Neural crest cell (in vitro differentiated cells): ENCODE data around the gene C2CD2. TPM values are rescaled to one million over a fixed set of nuclear protein-coding genes. Genes with fewer than 3 reads are reported as not detected.

Experiments
- DNase-seq: peaks from one replicate; pipeline ENCODE4 v3.0.0; 2021; ENCODE audit warnings: low read depth, mixed read lengths, low spot score
- H3K27ac Mint-ChIP-seq: one replicate; pipeline ENCODE4 v1.8.0; 2021; ENCODE audit warnings: mild to moderate bottlenecking, mixed read lengths; ENCODE audit not compliant: unreplicated experiment
- H3K27me3 Mint-ChIP-seq: 2 replicates; pipeline ENCODE4 v1.8.0; 2021; ENCODE audit warnings: low read depth, mild to moderate bottlenecking, mixed read lengths
- H3K36me3 Mint-ChIP-seq: 2 replicates; pipeline ENCODE4 v1.8.0; 2021; ENCODE audit warnings: low read depth, mild to moderate bottlenecking, mixed read lengths
- H3K4me1 Mint-ChIP-seq: 2 replicates; pipeline ENCODE4 v1.8.0; 2021; ENCODE audit warnings: mixed read lengths
- H3K4me3 Mint-ChIP-seq: one replicate; pipeline ENCODE4 v1.8.0; 2021; ENCODE audit warnings: mild to moderate bottlenecking, mixed read lengths
- H3K9me3 Mint-ChIP-seq: 2 replicates; pipeline ENCODE4 v1.8.0; 2021; ENCODE audit warnings: mixed read lengths
- CTCF ChIP-seq: fragments of 200-600 bp; sonication (generic); conservative IDR thresholded peaks from 2 replicates; pipeline ENCODE4 v1.5.0; 2021; ENCODE audit warnings: antibody characterized with exemption, mild to moderate bottlenecking
- long read RNA-seq: library from polyadenylated mRNA; unstranded; transcript quantifications from one replicate; pipeline ENCODE4 v2.0.0, GENCODE V29; 2020
- total RNA-seq: library from RNA; stranded (reverse); gene quantifications from 2 replicates; pipeline ENCODE4 v1.2.1, GENCODE V29; 2021

Gene C2CD2
- 12.5 and 13.0 TPM in 2 replicates for total RNA-seq
- long read RNA-seq, partial matches to known transcripts = 0 of 3 reads
- long read RNA-seq, other reads (novel, unspliced or antisense) = 3 of 3 reads

- no peak within 1 kb of the TSS for H3K27ac Mint-ChIP-seq
- peaks cover 2% of the 10 kb centered on the region for H3K36me3 Mint-ChIP-seq
Observed at GRCh38 chr21:41953831-41954653, at the start of gene C2CD2. Gene C2CD2, minus strand, starts transcription at chr21:41954018. Its CDS starts 370 bp downstream, at chr21:41953648.

GRCh38 chr21:42003051-42003461 is 49.2 kb upstream of the C2CD2 start:
- TF ChIP-seq CTCF = no peak
- H3K36me3 Mint-ChIP-seq = peaks cover 31% of the 10 kb centered on the region

More at GRCh38 chr21:41953831-41954653, at the start of gene C2CD2:
- Mint-ChIP-seq H3K9me3 (no peaks in the 10 kb centered on the region), H3K4me1 (peaks cover 32% of the 10 kb centered on the region), H3K4me3 (peak within 1 kb of the TSS; percentile 77), H3K27me3 (peaks cover 34% of the 10 kb centered on the region)
- TF ChIP-seq CTCF = no peak
- DNase-seq = peak; percentile 37

GRCh38 chr21:42002421-42002958 is 48.7 kb upstream of the C2CD2 start:
- Mint-ChIP-seq H3K4me1 (peaks cover 4% of the 10 kb centered on the region), H3K9me3 (no peaks in the 10 kb centered on the region), H3K36me3 (peaks cover 33% of the 10 kb centered on the region), H3K4me3 (no peak overlapping the region), H3K27ac (no peak overlapping the region), H3K27me3 (no peaks in the 10 kb centered on the region)
- no peak for DNase-seq
- TF ChIP-seq CTCF = no peak

More at GRCh38 chr21:42003051-42003461, 49.2 kb upstream of the C2CD2 start:
- Mint-ChIP-seq H3K27ac (no peak overlapping the region), H3K4me3 (no peak overlapping the region), H3K27me3 (no peaks in the 10 kb centered on the region), H3K9me3 (no peaks in the 10 kb centered on the region), H3K4me1 (peaks cover 4% of the 10 kb centered on the region)
- no peak for DNase-seq

GRCh38 chr21:42001781-42002180 is 48.0 kb upstream of the C2CD2 start:
- Mint-ChIP-seq H3K27me3 (no peaks in the 10 kb centered on the region), H3K4me1 (peaks cover 4% of the 10 kb centered on the region), H3K4me3 (no peak overlapping the region), H3K36me3 (peaks cover 31% of the 10 kb centered on the region), H3K9me3 (peaks cover under 1% of the 10 kb centered on the region), H3K27ac (no peak overlapping the region)
- TF ChIP-seq CTCF = no peak
- no peak for DNase-seq

- Mint-ChIP-seq H3K4me1 (peaks cover 4% of the 10 kb centered on the region), H3K27ac (no peak overlapping the region), H3K27me3 (no peaks in the 10 kb centered on the region), H3K9me3 (peaks cover 7% of the 10 kb centered on the region), H3K36me3 (peaks cover 39% of the 10 kb centered on the region), H3K4me3 (no peak overlapping the region)
- no peak for DNase-seq
- no peak for TF ChIP-seq CTCF
Observed at GRCh38 chr21:42000908-42001307, 47.1 kb upstream of the C2CD2 start.
